Measurements from ENCODE around the gene SIRT7.
A peak's percentile ranks its signal among the peaks of the same experiment; 100 is the strongest.

SIRT7 gene

DNA sequence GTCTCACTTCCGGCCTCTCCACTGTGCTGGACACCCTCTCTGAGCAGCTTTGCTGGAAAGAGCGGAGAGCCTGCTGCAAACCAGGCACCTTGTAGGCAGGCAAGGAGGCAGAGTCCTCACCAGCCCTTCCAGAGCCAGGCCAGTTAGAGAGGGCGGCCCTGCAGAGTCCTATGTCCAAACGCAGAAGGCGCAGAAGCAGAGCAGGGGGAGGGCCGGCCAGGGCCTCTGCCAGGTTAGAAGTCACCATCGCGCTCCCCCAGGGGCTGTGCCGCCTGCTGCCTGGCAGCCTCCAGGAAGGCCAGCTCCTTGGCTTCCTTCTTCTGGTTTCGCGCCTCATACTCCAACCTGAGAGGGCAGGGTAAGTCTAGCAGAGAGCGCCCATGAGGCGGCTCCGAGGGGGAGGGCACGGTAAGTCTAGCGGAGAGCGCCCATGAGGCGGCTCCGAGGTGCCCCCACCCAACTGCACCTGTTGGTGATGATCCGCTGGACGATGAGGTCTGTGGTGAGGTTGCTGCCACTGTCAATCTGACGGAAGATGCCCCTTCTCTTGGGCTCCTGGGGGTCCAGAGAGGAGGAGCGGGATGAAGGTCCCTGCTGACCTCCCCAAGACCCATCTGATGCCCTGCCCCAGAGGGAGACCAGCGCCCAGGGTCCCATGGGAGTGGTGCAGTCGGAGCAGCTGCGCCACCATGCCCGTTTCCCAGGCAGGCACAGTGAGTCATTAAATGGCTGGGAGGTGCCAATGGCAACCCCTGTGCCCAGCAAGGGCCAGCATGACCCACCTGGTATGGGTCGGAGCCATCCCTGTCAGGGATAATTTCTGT lies 13.2 kb downstream of the SIRT7 start:
- no peak for DNase-seq

DNA sequence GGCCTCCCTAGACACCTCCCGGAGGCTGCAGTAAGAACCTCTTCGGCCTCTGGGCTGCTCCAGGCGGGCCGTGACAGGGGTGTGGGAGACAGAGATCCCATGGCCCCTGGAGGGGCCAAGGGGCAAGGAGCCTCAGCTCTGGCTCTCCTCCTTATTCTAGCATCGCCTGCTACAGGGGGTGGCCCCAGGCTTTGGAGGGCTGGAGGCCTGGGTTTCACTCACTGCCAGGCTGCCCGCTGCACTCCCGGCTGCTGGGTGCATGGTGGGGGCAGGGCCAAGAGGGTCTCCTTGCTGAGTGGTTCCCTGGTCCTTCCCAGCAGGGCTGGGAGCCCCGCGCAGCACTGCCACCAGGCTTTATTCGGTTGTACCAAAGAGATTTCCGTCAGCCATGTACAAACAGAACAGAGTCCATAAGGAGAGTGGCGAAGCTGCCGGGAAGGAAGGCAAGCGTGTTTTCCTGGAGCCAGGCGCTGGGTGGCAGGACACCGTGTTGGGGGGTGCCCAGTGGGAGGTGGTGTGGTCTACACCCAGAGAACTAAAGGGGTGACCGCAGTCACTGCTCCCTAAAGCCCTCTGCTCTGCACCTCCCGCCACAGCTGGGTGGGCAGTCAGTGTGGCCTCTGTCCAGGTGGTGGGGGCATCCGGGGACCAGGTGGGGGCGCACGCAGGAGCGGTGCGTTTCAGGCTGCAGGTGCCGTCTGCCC lies 13.9 kb downstream of the SIRT7 start:
- DNase-seq, result no peak

DNA sequence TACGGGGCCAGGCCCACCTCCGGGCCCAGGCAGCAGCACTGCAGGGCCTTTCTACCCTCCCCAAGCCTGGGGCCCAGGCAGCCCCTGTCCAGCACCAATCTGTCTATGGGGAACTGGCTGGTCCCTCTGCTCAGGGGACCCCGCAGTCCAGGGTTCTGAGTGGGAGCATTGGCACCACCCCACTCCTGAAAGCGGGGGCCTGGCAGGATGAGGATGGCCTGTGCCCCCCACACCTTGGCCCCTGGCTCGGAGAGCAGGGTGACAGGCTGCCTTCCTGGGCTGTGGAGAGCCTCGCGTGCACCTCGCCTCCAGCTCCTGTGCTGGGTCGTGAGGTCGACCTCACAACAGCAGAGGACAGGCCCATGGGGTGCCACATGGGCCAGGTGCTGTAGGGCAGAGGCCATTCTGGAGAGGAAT lies 14.6 kb downstream of the SIRT7 start:
- no peak for DNase-seq

DNA sequence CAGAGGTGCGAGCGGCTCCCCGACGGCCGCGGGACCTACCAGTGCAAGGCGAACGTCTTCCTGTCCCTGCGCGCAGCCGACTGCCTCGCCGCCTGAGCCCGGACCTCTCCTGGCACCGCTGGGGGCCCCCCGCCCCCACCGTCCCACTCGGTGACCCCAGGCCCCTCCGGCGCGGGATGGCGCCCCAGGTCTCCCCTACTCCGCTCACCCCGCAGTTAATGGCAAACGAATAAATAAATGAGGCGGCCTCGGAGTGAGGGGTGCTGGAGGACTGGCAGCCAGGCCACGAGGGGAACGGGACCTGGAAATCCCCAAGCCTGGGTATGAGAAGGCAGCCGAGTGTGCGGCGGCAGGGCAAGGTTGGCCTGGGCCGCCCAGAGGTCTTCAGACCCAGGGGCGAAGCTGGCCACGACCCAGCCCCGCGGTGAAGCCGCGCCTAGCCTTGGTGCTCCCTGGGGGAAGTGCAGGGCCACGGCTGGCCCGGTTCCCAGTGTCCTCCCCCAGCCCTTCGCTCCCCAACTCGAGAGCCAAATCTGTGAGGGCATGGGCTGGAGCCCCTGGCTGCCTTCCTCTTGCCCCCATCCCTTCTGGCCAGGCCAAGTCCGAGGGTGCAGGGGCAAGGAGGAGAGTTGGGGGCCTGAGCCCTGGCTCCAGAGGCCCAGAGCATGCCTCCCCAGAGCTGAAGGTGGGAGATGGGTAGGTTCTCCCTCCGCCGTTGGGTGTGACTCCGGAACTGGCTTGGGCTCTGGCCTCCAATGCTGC lies 15.1 kb downstream of the SIRT7 start:
- no peak for DNase-seq

DNA sequence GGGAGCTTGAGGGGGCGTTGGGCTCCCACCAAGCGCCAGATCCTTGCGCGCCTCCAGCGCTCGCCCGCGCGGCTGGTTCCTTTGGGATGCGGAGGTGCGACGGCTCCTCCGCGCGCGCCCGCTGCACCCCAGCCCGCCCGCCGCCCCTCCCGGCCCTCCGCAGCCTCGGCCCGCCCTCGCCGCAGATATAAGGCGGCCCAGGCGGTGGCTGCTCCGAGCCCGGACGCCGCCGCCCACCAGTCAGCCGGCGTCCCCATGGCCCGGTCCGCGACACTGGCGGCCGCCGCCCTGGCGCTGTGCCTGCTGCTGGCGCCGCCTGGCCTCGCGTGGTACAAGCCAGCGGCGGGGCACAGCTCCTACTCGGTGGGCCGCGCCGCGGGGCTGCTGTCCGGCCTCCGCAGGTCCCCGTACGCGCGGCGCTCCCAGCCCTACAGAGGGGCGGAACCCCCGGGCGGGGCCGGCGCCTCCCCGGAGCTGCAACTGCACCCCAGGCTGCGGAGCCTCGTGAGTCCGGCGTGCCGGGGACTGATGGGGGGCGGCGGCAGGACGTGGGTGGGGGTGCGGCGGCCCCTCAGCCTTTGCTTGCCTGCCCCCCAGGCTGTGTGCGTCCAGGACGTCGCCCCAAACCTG lies 15.8 kb downstream of the SIRT7 start, which contains the start of gene NPB:
Gene NPB (plus strand): TSS at position 216 of the 630 bp plus-strand sequence. CDS start 40 bp downstream, at position 256.
- DNase-seq, result no peak

DNA sequence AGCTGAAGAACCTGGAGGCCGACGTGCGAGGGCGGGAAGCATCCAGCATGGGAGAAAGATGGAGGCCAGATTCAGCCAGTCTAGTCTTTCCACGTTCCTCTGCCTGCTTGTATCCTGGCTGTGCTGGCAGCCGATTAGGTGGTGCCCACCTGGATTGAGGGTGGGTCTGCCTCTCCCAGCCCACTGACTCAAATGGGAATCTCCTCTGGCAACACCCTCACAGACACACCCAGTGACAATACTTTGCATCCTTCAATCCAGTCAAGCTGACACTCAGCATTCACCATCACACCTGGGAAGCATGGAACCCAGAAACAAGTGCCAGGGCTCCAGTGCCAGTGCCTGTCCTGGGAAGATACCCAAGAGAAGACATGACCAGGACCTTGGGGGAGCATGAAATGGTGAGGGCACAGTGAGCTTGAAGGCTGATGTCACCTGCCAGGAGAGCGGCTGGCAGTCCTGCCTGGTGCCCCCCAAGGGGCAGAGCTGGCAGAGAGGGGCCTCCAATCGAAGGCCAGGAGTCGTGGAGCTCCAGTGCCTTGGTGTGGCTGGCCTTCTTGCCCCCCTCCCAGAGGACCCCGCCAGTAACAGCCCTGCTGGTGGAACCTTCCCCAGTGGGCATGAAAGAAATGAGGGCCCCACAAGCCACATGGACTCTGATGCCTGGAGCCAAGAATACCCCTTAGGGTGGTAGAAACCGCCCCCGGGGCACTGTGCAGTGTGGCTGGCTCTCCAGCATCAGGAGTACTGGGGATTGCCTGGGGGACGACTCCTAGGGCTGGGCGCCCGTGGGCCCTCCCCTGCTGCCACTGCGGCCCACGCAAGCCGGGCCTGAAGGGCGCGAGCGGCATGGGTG lies 16.6 kb downstream of the SIRT7 start:
- DNase-seq, result no peak

DNA sequence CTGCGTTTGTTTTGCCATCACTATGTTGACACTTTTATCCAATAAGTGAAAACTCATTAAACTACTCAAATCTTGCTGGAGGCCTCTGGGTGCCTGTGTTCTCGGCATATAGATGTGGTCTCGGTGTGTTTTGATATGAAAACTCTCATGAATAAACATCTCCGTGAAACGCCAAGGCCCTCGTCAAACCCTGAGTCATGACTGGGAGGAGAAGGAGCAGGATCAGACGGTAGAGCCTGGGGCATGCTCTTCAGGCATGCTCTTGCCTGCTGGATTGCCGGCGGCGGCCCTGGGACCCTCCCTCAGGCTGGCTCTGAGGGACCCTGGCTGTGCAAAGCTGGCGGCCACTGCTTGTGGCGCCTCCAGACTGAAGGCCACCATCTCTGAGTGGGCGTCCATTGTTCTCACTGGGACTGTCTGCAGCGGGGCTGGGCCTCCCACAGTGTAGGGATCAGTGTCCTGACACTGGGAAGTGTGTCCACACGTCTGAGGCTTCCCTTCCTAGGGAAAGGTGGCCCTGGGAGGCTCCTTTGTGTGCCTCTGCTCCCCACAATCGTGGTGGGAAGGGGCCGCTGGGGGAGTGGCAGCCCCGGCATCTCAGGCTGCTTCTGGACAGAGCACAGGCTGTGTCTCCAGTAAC lies 17.7 kb downstream of the SIRT7 start:
- DNase-seq, result no peak

DNA sequence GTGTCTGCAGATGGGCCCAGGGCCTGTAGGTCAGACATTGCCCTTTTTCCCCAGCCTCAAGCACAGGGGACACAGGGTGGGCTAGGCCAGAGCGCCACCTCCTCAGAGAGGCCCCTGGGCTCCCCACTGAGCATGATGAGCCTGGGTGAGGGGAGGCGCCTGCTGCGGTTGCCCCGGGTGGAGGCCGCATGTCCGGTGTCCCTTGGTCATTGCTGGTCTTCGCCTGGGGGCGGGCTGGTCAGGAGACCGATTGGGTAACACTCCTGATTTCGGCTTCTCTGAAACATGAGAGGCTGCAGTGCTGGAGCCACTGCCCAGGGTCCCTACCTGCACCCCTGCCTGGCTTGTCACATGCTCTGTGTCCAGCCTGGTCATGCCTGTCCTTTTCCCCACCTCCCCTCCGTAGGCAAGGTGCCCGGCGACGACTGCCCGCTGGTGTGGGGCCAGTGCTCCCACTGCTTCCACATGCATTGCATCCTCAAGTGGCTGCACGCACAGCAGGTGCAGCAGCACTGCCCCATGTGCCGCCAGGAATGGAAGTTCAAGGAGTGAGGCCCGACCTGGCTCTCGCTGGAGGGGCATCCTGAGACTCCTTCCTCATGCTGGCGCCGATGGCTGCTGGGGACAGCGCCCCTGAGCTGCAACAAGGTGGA lies 18.3 kb downstream of the SIRT7 start:
- no peak for DNase-seq

DNA sequence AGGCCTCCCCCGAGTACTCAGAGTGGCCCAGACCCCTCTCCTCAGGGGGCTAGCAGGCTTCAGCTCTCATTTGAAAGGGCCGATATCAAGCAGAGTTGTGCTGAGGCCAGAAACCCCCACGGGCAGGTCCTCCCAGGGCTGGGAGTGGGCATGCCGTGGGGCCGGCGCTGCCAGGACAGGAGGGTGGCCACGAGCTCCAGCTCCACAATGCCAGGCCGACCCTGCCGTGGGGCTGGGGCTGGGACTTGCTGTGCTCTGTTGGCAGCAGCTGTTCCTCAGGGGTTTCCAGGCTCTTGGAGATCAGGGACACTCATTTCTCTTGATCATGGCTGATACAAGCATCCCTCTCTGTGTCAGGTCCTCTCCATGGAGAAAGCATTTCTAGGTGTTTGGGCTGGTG lies 19.1 kb downstream of the SIRT7 start:
- no peak for DNase-seq

DNA sequence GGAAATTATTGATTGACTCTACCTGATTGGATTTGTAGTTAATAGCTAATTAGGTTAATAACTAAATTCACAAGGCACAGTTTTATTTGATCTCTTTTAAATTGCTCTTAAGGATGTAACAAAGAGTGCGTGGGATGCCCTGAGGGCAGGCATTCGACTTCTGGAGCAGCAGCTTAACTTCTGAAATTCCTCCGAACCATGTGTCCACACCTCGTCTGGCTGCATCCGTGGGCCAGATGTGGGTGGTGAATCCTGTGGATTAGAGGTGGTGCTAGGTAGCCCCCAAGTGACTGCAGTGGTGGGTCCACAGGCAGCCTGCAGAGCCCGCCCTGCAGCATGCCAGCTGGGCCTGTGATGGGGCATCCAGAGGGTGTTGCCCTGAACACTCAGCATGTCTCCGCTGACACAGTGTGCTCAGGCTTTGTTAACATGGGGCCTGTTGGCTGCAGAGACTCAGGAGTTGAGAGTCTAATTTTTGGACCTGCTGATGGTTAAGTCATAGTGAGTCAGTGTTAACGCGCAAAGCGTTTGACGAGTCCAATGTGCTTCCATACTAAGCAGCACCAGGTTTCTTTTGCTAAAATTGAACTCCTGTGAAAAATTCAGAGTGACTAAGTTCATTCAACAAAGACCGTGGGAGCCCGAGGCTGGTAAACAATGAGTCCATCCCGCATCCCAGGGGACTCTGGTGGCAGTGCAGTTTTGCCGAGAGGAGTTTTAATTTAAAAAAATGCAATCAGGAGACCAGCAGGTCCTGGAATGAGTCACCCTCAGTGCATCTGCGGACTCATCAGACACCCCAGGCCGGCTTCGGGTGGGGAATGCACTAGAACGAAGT lies 19.7 kb downstream of the SIRT7 start:
- peak; percentile 99 for DNase-seq

DNA sequence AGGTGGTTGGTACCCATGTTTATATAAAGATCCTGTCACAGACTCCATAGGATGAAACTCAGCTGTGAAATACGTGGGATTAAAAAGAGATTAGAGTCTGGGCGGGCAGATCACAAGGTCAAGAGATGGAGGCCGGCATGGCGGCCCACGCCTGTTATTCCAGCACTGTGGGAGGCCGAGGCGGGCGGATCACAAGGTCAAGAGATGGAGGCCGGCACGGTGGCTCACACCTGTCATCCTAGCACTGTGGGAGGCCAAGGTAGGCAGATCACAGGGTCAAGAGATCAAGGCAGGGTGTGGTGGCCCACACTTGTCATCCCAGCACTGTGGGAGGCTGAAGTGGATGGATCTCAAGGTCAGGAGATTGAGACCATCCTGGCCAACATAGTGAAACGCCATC lies 22.6 kb downstream of the SIRT7 start:
- DNase-seq, result no peak

DNA sequence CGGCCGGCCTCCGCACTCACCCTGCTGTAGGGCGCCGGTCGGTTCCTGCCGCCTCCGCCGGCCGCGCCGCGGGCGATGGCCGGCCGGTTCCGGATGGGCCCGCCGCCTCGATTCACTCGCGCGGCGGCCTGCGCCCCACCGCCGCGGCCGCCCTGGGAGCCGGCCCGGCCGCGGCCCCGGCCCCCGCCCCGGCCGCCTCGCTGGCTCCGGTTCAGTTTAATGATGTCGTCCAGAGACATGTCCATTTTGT lies 26.7 kb downstream of the SIRT7 start:
- no peak for DNase-seq

DNA sequence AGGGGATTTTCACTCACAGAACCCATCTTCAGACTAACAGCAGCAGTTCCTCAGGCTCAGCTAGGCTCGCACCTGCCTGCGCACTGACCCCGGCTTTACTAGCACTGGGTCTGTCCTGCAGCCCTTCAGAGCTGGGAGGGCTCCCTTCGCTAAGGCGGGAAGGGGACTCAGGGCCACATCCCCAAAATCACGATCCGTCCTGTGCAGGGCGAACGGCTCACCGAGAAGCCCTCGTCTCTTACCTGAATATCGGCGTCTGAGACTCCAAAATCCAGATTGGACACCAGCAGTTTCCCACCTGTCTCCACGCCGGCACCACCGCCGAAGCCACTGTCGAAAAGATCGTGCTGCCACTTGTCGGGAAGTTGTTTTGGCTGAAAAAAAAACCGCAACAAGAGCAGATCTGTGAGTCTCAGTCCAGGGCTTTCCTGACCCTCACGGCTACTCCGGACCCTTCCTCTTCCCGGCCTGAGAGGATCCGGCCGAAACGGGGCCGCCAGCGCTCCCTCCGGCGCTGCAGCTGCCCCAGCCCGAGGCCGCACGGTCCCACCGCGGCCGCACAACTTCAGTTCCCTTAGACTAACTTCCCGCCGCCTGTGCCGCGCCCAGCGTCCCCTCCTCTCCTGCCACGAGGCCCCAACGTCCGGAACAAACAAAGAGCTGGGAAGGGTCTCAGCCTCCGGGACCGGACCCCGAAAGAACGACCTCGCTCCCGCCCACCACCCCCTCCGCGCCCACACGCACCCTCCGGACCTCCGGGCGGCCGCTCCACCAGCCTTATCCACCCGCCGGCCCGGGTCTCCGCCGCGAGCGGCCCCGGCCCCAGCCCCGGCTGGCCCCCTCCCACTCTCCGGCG lies 27.3 kb downstream of the SIRT7 start:
- DNase-seq, result no peak

DNA sequence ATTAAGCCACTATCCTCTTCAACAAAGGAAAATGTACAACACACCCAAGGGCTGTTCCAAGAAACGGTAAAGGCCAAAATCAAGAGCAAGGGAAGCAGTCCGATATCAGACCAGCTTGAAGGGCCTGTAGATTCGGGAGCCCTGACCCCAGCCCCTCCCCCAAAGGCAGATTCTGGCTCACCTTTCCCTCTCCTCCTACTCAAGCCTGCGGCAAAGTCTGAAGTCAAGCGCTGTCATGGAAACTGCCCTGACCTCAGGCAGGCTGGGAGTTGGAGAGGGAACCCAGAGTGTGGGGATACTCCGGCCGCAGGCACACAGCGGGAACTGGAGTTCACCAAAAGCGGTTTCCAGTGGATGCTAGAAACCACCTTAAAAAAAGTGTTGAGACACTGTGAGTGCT lies 28.4 kb downstream of the SIRT7 start:
- DNase-seq, result no peak

DNA sequence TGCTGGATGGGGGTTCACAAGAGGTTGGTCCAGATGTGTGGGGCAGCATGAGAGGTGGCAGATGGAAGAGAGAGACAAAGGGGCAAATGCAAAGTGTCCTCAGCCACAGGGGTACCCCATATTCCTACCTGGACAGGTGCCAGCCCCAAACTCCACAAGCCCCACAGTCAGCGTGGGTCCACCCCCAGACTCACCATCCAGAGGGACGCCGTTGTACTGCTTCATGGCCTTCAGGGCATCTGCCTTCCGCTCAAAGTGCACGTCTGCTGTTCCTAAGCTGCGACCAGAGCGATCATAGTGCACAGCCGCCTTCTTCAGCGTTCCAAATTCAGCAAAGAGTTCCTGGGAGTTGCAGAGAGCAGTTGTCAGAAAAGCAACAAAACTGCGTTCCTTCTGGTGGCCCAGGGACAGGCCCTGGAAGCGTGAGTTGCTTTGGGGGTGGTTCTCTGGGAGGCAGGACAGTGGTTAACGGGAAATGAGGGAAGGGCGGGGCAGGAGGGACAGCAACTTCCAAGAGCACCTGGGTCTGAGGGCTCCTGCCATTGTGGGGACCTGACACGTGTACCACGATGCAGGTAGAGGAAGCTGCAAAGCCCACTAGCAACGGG lies 28.9 kb downstream of the SIRT7 start:
- DNase-seq, result no peak

DNA sequence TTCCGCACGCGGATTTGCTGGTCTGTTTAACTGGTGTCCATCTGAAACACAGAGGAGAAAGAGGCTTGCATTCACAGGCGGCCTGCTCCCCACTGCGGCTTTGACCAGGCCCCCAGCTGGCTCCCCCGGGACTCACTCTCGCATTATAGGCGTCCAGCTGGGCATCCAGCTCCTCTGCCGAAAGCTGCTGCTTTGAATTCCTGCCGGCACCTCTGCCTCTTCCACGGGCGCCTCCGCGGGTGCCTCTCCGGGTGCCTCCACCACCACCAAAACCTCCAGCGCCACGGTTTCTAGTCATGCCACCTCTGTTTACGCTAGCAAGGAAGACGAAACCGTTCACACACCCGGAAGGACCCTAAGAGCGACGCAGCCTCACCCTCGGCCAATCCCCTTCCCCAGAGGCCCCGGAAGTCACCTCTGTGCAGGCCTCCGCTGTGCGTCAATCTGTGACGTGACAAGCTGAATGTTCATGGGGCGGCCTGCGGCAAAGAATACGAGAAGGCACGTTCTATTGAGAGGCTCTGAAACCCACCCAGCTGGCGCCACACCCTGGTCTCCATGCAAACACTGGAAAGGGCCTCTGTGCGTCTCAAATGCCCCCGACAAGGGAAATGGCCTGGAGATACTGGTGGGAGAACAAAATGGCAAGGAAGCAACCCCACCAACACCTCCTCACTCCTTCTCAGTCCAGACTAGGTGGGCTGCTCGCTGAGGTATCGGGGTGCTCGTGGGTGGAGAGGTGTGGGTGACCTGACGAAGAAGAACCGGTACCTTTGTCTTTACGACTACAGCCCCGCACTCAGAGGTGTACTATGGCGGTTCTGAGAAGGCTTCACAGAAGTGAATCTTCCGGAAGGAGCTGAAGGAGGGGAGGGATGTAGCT lies 29.6 kb downstream of the SIRT7 start:
- DNase-seq, result no peak

DNA sequence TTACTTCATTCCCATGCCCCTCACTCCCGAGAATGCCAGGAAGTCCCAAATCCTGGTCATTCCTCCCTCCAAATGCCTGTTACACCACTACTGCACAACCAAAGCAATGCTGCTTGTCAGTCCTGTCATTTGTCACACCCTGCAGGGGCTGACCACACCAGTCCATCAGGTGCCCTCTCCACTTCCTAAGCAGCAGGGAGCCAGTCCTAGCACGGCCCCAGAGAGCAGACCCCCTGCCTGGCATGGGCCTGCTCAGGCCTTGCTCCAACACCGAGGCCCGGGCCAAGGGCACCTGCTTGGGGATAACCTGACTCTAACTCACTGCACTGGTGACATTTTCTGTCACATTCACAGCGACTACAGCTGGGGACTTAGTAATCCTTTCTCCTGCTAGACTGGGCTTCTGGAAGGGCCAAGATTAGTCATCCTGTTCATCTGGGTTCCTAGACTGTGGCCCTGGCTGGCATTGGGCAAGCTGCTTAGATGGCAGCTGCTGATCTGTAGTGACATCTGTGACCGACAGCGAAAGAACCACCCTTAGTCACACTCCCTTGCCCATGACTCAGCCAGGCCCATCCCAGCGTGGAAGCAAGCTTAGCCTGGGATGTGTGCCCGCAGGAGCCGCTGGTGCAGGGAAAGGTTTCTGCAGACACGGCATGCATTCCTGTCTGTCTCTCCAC lies 32.0 kb downstream of the SIRT7 start:
- DNase-seq, result peak; percentile 38
